Measurements from ENCODE around the gene NKD1.

NKD1 gene

DNA sequence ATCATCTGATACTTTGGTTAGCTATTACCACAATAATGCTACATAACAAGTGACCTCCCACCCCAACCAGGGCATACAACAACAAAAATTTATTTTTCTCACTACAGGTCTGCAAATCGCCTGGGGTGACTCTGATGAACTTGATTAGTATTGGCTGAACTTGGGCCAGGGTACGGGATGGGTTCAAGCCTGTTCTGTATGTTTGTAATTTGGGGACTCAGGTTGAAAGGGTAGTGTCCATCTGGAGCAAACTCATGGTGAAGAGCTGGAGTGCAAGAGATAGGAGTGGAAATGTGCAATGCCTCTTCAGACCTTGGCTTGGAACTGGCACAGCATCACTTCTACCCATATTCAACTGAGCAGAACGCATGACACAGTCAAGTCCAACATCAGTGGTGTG lies 16.3 kb upstream of the NKD1 start:
- Histone ChIP-seq H3K4ac (ENCODE audit: low read depth in 1 of 2, low read length in 2 of 2) (no peak overlapping the region), H2AFZ (ENCODE audit: low read depth, low read length) (no peak overlapping the region), H3K36me3 (ENCODE audit: control insufficient read depth in 1 of 2, insufficient read depth in 2 of 2, low read depth in 1 of 2, low read length in 2 of 2) (no peaks in the 10 kb centered on the region), H3K23ac (ENCODE audit: low read length in 2 of 2) (no peak overlapping the region), H3K9ac (ENCODE audit: low read length) (no peak overlapping the region), H3K18ac (ENCODE audit: low read depth in 1 of 2, low read length in 2 of 2) (no peak overlapping the region), H3K4me1 (ENCODE audit: control insufficient read depth, insufficient read depth, low read depth, low read length) (no peaks in the 10 kb centered on the region), H2BK120ac (ENCODE audit: low read depth, low read length) (no peak overlapping the region), H2BK5ac (ENCODE audit: low read depth, low read length, poor library complexity, severe bottlenecking) (no peak overlapping the region), H4K91ac (ENCODE audit: low read length) (no peak overlapping the region), H2AK5ac (ENCODE audit: low read length, severe bottlenecking) (no peak overlapping the region), H4K8ac (ENCODE audit: low read length) (no peak overlapping the region), H3K4me2 (ENCODE audit: low read length, poor library complexity, severe bottlenecking) (no peak overlapping the region), H3K14ac (ENCODE audit: low read length in 2 of 2) (no peak overlapping the region), H3K27me3 (ENCODE audit: control insufficient read depth in 1 of 2, insufficient read depth in 1 of 2, low read length in 2 of 2) (no peaks in the 10 kb centered on the region), H3K27ac (ENCODE audit: low read length, poor library complexity, severe bottlenecking) (no peak overlapping the region), H3K79me1 (replicated peaks; ENCODE audit: low read length, poor library complexity, severe bottlenecking) (no peaks in the 10 kb centered on the region), H3K4me3 (ENCODE audit: insufficient read depth in 1 of 2, low read depth in 1 of 2, low read length in 2 of 2) (no peak overlapping the region), H2BK15ac (ENCODE audit: low read depth, poor library complexity, severe bottlenecking) (no peak overlapping the region), H2BK12ac (ENCODE audit: low read length in 2 of 2) (no peak overlapping the region), H3K9me3 (ENCODE audit: control insufficient read depth, low read length) (peaks cover 15% of the 10 kb centered on the region)
- no peak for DNase-seq
- WGBS: 48% methylated on average over 3 of the region's 3 CpGs

DNA sequence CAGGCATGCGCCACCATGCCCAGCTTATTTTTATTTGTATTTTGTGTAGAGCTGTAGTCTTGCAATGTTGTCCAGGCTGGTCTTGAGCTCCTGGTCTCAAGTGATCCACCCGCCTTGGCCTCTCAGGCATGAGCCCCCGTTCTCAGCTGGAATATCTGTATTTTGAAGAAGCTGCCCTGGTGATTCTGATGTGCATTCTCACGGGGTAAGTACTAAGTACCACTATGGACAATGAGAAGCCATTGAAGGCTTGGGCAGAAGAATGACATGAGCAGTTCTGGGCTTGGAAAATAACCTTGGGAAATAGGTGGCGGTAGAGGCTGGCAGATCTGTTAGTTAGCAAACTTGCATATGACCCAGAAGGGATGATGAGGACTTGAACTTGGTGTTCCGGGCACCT lies 15.6 kb upstream of the NKD1 start:
- Histone ChIP-seq H3K4me2 (ENCODE audit: low read length, poor library complexity, severe bottlenecking) (no peak overlapping the region), H2AFZ (ENCODE audit: low read depth, low read length) (no peak overlapping the region), H3K23ac (ENCODE audit: low read length in 2 of 2) (no peak overlapping the region), H3K4me1 (ENCODE audit: control insufficient read depth, insufficient read depth, low read depth, low read length) (no peaks in the 10 kb centered on the region), H2BK15ac (ENCODE audit: low read depth, poor library complexity, severe bottlenecking) (no peak overlapping the region), H3K36me3 (ENCODE audit: control insufficient read depth in 1 of 2, insufficient read depth in 2 of 2, low read depth in 1 of 2, low read length in 2 of 2) (no peaks in the 10 kb centered on the region), H3K27ac (ENCODE audit: low read length, poor library complexity, severe bottlenecking) (no peak overlapping the region), H3K4ac (ENCODE audit: low read depth in 1 of 2, low read length in 2 of 2) (no peak overlapping the region), H3K9me3 (ENCODE audit: control insufficient read depth, low read length) (peaks cover 15% of the 10 kb centered on the region), H3K79me1 (replicated peaks; ENCODE audit: low read length, poor library complexity, severe bottlenecking) (no peaks in the 10 kb centered on the region), H4K8ac (ENCODE audit: low read length) (no peak overlapping the region), H2BK120ac (ENCODE audit: low read depth, low read length) (no peak overlapping the region), H4K91ac (ENCODE audit: low read length) (no peak overlapping the region), H3K9ac (ENCODE audit: low read length) (no peak overlapping the region), H2AK5ac (ENCODE audit: low read length, severe bottlenecking) (no peak overlapping the region), H3K14ac (ENCODE audit: low read length in 2 of 2) (no peak overlapping the region), H3K27me3 (ENCODE audit: control insufficient read depth in 1 of 2, insufficient read depth in 1 of 2, low read length in 2 of 2) (no peaks in the 10 kb centered on the region), H3K18ac (ENCODE audit: low read depth in 1 of 2, low read length in 2 of 2) (no peak overlapping the region), H2BK12ac (ENCODE audit: low read length in 2 of 2) (no peak overlapping the region), H3K4me3 (ENCODE audit: insufficient read depth in 1 of 2, low read depth in 1 of 2, low read length in 2 of 2) (no peak overlapping the region), H2BK5ac (ENCODE audit: low read depth, low read length, poor library complexity, severe bottlenecking) (no peak overlapping the region)
- no peak for DNase-seq
- 89% methylated on average over 6 of the region's 6 CpGs for WGBS

- H3K9ac ChIP-seq (ENCODE audit: low read length): no peak overlapping the region
- no peak for DNase-seq
- H3K4me1 ChIP-seq (ENCODE audit: control insufficient read depth, insufficient read depth, low read depth, low read length): no peaks in the 10 kb centered on the region
- H3K14ac ChIP-seq (ENCODE audit: low read length in 2 of 2): no peak overlapping the region
- no peak overlapping the region for H2BK120ac ChIP-seq (ENCODE audit: low read depth, low read length)
- no peaks in the 10 kb centered on the region for H3K27me3 ChIP-seq (ENCODE audit: control insufficient read depth in 1 of 2, insufficient read depth in 1 of 2, low read length in 2 of 2)
- no peak overlapping the region for H4K91ac ChIP-seq (ENCODE audit: low read length)
- no peak overlapping the region for H2AK5ac ChIP-seq (ENCODE audit: low read length, severe bottlenecking)
- H3K23ac ChIP-seq (ENCODE audit: low read length in 2 of 2): no peak overlapping the region
- no peak overlapping the region for H2BK12ac ChIP-seq (ENCODE audit: low read length in 2 of 2)
- no peak overlapping the region for H3K27ac ChIP-seq (ENCODE audit: low read length, poor library complexity, severe bottlenecking)
- no peak overlapping the region for H3K18ac ChIP-seq (ENCODE audit: low read depth in 1 of 2, low read length in 2 of 2)
- H3K36me3 ChIP-seq (ENCODE audit: control insufficient read depth in 1 of 2, insufficient read depth in 2 of 2, low read depth in 1 of 2, low read length in 2 of 2): no peaks in the 10 kb centered on the region
- peaks cover 14% of the 10 kb centered on the region for H3K9me3 ChIP-seq (ENCODE audit: control insufficient read depth, low read length)
- no peaks in the 10 kb centered on the region for H3K79me1 ChIP-seq (replicated peaks; ENCODE audit: low read length, poor library complexity, severe bottlenecking)
- no peak overlapping the region for H3K4me3 ChIP-seq (ENCODE audit: insufficient read depth in 1 of 2, low read depth in 1 of 2, low read length in 2 of 2)
- H2BK15ac ChIP-seq (ENCODE audit: low read depth, poor library complexity, severe bottlenecking): no peak overlapping the region
- no peak overlapping the region for H3K4me2 ChIP-seq (ENCODE audit: low read length, poor library complexity, severe bottlenecking)
- H3K4ac ChIP-seq (ENCODE audit: low read depth in 1 of 2, low read length in 2 of 2): no peak overlapping the region
- no peak overlapping the region for H2BK5ac ChIP-seq (ENCODE audit: low read depth, low read length, poor library complexity, severe bottlenecking)
- H4K8ac ChIP-seq (ENCODE audit: low read length): no peak overlapping the region
- WGBS: 85% methylated on average over 4 of the region's 4 CpGs
- no peak overlapping the region for H2AFZ ChIP-seq (ENCODE audit: low read depth, low read length)
These were observed 14.9 kb upstream of the NKD1 start for GRCh38 chr16:50533317-50533716.

DNA sequence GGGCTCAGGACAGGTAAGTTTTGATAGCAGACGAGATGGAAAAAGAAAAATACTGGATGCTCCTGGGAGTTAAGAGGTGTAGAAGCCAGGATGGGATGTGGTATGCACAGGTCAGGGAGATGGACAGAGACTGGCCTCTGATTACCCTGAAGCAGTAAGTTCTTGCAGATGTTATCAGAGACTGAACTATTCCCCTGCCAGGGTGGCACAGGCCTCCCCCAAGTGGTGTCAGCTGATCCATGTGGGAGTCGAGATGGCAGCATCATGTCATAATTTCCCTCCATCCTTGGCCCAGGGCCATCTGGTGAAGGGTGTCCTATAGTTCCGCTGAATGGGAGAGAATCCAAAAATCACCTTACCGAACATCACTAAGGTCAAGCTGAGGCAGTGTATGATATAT lies 14.1 kb upstream of the NKD1 start:
- no peak overlapping the region for H3K23ac ChIP-seq (ENCODE audit: low read length in 2 of 2)
- no peak overlapping the region for H3K18ac ChIP-seq (ENCODE audit: low read depth in 1 of 2, low read length in 2 of 2)

More for the DNA sequence above, 14.1 kb upstream of the NKD1 start:
- no peaks in the 10 kb centered on the region for H3K36me3 ChIP-seq (ENCODE audit: control insufficient read depth in 1 of 2, insufficient read depth in 2 of 2, low read depth in 1 of 2, low read length in 2 of 2)
- H4K91ac ChIP-seq (ENCODE audit: low read length): no peak overlapping the region
- H2BK15ac ChIP-seq (ENCODE audit: low read depth, poor library complexity, severe bottlenecking): no peak overlapping the region
- H3K27me3 ChIP-seq (ENCODE audit: control insufficient read depth in 1 of 2, insufficient read depth in 1 of 2, low read length in 2 of 2): peaks cover 0 to 7% of the 10 kb centered on the region in 2 experiments
- no peak overlapping the region for H2BK5ac ChIP-seq (ENCODE audit: low read depth, low read length, poor library complexity, severe bottlenecking)
- H2AK5ac ChIP-seq (ENCODE audit: low read length, severe bottlenecking): no peak overlapping the region
- DNase-seq: no peak
- no peak overlapping the region for H3K4ac ChIP-seq (ENCODE audit: low read depth in 1 of 2, low read length in 2 of 2)
- H3K9me3 ChIP-seq (ENCODE audit: control insufficient read depth, low read length): peaks cover 6% of the 10 kb centered on the region
- no peak overlapping the region for H2BK12ac ChIP-seq (ENCODE audit: low read length in 2 of 2)
- no peak overlapping the region for H3K9ac ChIP-seq (ENCODE audit: low read length)
- no peak overlapping the region for H4K8ac ChIP-seq (ENCODE audit: low read length)
- H3K27ac ChIP-seq (ENCODE audit: low read length, poor library complexity, severe bottlenecking): no peak overlapping the region
- no peak overlapping the region for H3K4me2 ChIP-seq (ENCODE audit: low read length, poor library complexity, severe bottlenecking)
- 68% methylated on average over 3 of the region's 4 CpGs for WGBS
- H3K79me1 ChIP-seq (replicated peaks; ENCODE audit: low read length, poor library complexity, severe bottlenecking): no peaks in the 10 kb centered on the region
- H2AFZ ChIP-seq (ENCODE audit: low read depth, low read length): no peak overlapping the region
- no peak overlapping the region for H3K4me3 ChIP-seq (ENCODE audit: insufficient read depth in 1 of 2, low read depth in 1 of 2, low read length in 2 of 2)
- H3K4me1 ChIP-seq (ENCODE audit: control insufficient read depth, insufficient read depth, low read depth, low read length): no peaks in the 10 kb centered on the region
- no peak overlapping the region for H3K14ac ChIP-seq (ENCODE audit: low read length in 2 of 2)
- no peak overlapping the region for H2BK120ac ChIP-seq (ENCODE audit: low read depth, low read length)

Data from mesenchymal stem cell (in vitro differentiated cells and primary cell).